Prostate gland (tissue), 2 donors: ENCODE measurements around the gene EXOC6.

Source experiments
- CTCF ChIP-seq, 4 experiments: fragments of 200-600 bp in 2 of 4; fragments of 450-650 bp in 2 of 4; sonication (generic) in 2 of 4; IDR thresholded peaks; 1 replicate in 3 of 4; 2 replicates in 1 of 4; pipeline ENCODE4 v1.5.1; 2016 to 2019; ENCODE audit warnings: antibody characterized with exemption in 4 of 4, mild to moderate bottlenecking in 2 of 4, moderate library complexity in 2 of 4
- POLR2A ChIP-seq: fragments of 450-650 bp; IDR thresholded peaks from one replicate; pipeline ENCODE4 v1.6.1; 2016; ENCODE audit warnings: antibody characterized with exemption, mild to moderate bottlenecking
- POLR2AphosphoS5 ChIP-seq: sonication (generic); formaldehyde crosslinking; IDR thresholded peaks from one replicate; pipeline ENCODE4 v1.6.1; 2017; ENCODE audit warnings: antibody characterized with exemption

- TF ChIP-seq CTCF (IDR thresholded peaks at IDR 0.05) = no peak
- no peak for TF ChIP-seq POLR2A
- TF ChIP-seq POLR2AphosphoS5 = no peak
These were observed 122.2 kb downstream of the EXOC6 start for GRCh38 chr10:92970301-92971070.
